ENCODE data around the gene SPDYE1.
"Not testable (repeated sequence)": the region's sequence is repeated elsewhere in the genome, so short reads cannot be mapped to it uniquely, and the experiment has no call there.

The SPDYE1 gene, protein sequence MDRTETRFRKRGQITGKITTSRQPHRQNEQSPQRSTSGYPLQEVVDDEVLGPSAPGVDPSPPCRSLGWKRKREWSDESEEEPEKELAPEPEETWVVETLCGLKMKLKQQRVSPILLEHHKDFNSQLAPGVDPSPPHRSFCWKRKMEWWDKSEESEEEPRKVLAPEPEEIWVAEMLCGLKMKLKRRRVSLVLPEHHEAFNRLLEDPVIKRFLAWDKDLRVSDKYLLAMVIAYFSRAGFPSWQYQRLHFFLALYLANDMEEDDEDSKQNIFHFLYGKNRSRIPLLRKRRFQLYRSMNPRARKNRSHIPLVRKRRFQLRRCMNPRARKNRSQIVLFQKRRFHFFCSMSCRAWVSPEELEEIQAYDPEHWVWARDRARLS

GRCh38 chr7:43997532-43997931 is at the start of gene SPDYE1:
Gene SPDYE1 (plus strand): TSS chr7:43997897. CDS start chr7:43999950, 2,053 bp downstream.
- DNase-seq = not testable (repeated sequence)

DNA sequence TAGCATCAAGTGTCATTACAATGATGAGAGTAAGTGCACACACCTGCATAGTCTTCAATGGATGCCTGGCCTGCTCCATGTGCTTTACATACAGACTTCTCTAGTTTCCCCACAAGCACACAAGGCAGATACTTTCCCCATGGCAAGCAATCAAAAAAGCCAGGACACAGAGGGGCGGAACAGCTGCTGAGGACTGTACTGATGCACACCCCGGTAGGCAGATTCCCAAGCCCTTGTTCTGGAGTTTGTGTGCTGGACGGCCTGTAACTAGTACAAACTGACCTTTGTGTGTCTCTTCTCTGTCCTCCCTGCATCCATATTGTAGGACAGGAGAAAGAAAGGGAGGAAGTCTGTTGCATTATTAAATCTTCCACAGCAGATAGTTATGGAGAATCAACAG is 45.7 kb upstream of the SPDYE1 start:
- DNase-seq = no peak

DNA sequence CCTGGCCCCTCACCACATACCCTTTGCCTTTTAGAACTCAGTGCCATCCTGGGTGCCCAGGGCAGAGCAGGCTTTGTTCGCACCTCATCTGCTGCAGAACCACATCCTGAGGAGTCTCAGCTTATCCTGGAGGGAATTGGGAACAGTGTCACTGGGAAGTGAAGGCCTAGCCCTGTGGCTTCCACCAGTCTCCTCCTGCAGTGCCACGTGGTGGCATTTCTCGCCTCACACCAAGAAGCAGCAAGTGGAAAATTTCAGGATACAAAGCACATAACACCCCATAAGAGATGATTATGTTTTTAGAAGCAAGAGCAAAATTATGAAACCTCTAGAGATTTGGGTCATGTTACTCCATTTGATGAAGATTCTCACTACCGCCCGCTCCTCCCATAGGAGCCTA is 44.6 kb upstream of the SPDYE1 start:
- DNase-seq = peak in 4 of 58 donors; percentile 5 to 68 (median 22)

DNA sequence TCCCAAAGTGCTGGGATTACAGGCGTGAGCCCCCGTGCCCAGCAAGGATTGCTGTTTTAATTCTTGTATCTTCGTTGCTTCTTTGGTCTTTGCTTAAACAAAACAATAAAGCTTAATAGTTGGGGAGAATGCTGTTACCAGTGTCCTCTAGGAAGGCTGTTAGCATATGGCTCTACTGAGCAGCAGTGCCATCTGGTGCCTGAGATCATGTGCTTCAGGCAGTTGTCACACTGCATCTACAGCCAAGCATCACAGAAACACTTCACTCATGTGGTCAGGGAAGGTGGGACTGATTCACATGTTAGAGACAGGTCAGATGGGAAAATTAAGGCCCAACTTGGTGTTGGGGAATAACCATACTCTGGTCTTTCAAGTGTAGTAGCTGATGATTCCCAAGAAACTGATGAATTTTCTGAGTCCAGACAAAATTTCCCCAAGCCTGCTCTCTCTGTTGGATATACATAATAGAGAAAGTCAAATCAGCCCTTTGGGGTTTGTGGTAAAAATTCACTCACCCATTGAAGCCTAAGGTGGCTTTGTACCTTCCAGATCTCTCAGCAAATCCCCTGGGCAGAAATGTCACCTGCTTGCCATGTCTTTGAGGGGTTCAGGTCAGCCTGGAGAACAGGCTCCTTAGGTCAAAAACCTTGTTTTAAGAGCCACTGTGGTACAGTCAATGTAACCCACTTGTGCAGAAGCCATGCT is 43.0 kb upstream of the SPDYE1 start:
- DNase-seq = peak in 46 of 58 donors; percentile 11 to 74 (median 34)

DNA sequence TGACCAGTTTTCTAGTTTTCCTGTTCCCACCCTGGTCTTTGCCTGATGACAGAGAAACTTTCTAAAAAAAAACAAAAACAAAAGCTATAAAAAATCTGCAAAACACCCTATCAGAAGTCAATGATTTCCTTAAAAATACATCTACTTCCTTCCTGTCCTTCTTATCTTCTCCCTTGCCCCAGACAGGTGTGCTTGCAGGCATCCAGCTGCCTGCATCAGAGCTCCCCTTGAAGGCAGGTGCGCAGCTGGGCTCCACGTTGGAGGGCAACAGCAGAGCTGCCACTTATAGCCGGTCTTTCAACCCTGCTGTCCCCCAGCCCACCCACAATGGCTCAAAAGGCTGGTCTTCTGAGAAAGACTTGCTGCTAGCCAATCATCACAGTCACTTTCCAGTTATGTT is 41.7 kb upstream of the SPDYE1 start:
- no peak for DNase-seq

- DNase-seq = no peak
Observed at GRCh38 chr7:43960933-43961332, 36.8 kb upstream of the SPDYE1 start.

GRCh38 chr7:43966392-43966791 is 31.3 kb upstream of the SPDYE1 start:
- DNase-seq = not testable (repeated sequence)

DNA sequence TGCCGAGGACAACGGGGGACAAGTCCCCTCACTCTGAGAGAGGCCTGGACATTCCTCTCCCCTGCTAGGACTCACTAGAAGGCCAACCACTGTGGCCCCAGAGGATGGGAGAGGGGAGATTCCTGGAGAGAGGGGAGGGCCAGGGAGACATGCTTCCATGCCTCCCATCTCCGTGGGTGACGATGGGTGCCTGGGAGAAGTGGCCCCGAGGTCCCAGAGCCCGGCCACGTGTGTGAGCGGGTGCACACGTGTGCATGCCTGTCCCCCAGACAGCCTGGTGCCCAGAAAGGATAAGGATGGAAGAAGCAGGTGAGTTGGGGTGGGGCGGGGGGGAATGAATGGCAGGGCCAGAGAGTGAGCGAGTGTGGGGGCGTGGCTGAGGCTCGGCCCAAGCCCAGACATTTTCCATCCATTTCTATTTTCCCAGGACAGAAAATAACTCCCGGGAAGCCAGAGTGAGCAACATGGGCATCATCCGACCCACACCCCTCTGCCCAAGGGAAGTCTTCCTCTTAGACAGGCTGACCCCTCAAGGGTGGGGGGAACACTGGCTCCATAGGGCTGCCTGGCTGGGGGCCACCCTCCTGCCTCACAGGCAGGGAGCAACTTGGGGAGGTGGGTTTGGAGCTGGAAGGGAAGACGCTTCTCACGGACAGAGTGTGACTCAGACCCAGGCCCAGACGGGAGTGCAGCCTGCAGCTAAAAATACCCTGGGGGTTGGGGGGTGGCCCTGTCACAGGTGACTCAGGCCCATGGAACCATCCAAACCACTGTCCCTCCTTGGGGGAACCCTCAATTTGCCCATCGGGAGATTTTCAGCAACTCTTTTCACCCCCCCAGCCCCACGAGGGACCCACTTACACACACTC is 29.3 kb upstream of the SPDYE1 start:
- DNase-seq = not testable (repeated sequence)

- DNase-seq = not testable (repeated sequence)
Observed at GRCh38 chr7:43969586-43969985, 28.1 kb upstream of the SPDYE1 start.

DNA sequence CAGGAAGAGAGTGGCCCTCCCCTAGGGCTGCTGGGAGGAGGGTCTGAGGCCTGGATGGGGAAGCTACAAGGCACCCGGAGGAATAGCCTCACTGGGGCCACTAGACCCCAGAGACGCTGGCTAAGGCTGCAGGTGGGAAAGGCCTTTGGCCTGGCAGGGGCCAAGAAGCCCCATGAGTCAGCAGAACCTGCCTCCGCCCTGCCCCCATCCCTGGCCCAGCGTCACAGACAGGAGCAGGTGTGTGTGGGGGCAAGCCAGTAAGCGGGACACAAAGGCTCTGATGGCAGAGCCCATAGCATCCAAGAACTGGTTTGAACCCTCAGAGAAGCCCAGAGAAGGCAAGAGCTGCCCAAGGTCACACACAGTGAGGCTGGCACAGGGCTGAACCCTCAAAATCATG is 27.0 kb upstream of the SPDYE1 start:
- DNase-seq = not testable (repeated sequence)

GRCh38 chr7:43974033-43974573 is 23.6 kb upstream of the SPDYE1 start:
- DNase-seq = not testable (repeated sequence)

GRCh38 chr7:43974725-43975482 is 22.8 kb upstream of the SPDYE1 start:
- not testable (repeated sequence) for DNase-seq

- no peak for DNase-seq
Observed at GRCh38 chr7:43977525-43977924, 20.2 kb upstream of the SPDYE1 start.

DNA sequence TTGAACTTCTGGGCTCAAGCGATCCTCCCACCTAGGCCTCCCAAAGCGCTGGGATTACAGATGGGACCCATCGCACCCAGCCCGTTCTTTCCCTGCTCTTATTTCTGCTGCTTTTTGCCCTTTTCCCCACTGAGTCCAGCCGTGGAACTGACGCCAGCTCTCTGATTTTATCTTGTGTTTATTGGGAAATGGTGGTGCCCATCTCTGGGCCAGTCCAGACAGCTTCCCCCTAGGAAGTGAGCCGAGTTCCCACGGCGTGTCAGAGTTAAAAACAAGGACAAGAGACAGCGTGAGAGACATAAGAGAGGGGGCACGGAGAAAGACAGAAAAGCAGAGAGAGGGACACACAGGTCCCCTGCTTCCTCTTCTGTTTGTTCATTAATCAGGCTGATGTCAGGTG is 19.6 kb upstream of the SPDYE1 start:
- DNase-seq = not testable (repeated sequence)

DNA sequence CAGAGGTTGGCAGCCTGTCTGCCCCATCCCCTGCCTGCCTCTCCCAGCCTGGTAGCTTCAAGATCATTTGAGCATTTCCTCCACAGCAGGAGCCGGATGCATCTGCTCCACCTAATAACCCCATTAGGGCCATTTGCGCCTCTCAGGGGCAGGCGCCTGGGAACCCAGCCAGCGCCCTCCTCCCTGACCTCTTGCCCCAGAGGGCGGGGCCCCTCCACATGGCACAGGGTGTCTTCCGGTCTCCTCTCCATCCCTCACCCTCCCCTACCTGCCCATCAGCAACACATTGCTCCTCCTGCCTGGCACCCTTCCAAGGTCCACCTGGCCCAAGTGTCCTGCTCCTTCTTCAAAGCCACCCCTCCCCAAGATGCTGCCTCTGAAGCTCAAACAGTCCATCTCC is 14.8 kb upstream of the SPDYE1 start:
- not testable (repeated sequence) for DNase-seq

- DNase-seq = not testable (repeated sequence)
Observed at GRCh38 chr7:43983736-43984135, 14.0 kb upstream of the SPDYE1 start.

- DNase-seq = peak in 40 of 58 donors; percentile 3 to 83 (median 34)
Observed at GRCh38 chr7:43985904-43986864, 11.5 kb upstream of the SPDYE1 start.

- DNase-seq = not testable (repeated sequence)
Observed at GRCh38 chr7:43987476-43987875, 10.2 kb upstream of the SPDYE1 start.

DNA sequence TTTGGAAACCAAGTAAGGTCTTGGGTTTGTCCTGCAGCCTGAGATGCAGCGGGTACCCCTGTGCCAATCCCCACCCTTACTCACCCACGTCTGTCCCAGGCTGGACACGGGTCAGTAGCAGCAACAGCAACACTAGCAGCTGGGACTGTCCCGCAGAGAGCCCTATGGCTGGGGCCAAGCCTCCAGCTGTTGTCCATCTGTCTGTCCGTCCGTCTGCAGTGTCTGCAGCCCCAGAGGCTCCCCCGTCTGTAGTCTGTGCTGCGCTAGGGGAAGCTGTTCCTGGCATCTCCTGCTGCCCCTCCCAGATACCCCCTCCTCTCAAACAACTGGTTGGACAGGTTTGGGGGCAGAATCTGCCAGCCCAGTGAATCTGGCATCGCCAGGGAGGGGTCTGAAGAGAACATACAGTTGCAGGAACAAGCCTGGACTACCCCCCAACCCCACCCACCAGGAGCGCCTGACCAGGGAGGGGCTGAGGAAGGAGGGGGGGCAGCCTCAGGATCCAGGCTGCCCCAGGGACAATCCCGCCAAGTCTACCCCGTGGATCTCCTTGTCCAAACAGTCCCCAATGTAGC is 7.6 kb upstream of the SPDYE1 start:
- not testable (repeated sequence) for DNase-seq
